GM18861 (cell line): ENCODE measurements around the gene NOTCH1.
"Not testable (repeated sequence)": the region's sequence is repeated elsewhere in the genome, so short reads cannot be mapped to it uniquely, and the experiment has no call there.

Experiments
- ATAC-seq: cut with Tn5 transposase; IDR thresholded peaks from one replicate; pipeline ENCODE4 v1.9.1; 2021; ENCODE audit not compliant: unreplicated experiment

NOTCH1 gene

DNA sequence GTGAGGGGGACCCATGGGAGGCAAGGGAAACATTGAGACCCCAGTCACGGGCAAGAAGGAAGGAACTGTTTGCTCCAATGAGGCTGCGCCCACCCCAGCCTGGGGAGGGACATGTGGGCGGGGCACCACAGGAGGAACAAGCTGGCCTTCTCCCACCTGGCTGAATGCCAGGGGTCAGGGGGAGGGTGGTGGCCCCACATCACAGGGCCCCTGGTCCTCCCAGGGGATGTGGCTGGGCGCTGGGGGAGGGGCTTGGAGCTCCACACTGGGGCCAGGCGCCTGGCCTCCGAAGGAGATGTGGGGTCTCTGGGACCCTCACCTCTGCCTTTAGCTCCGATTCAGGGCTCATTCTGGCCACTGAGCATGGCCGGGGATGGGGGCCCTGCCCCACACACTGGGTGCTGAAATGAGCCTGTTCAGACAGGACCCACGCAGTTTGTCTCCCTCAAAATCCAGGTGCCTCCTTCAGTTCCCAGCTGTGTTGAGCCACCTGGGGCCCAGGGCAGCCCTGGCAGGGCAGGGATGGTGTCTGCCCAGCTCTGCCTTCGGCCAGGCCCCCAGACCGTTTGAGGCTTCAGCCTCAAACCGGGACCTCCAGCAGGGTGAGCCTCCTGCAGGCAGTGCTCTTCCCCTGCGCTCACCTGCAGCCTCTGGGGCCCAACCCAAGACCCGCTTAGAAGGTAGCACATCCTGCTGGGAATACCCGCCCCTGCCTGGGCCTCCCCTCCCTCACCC lies 33.2 kb upstream of the NOTCH1 start:
- no peak for ATAC-seq

DNA sequence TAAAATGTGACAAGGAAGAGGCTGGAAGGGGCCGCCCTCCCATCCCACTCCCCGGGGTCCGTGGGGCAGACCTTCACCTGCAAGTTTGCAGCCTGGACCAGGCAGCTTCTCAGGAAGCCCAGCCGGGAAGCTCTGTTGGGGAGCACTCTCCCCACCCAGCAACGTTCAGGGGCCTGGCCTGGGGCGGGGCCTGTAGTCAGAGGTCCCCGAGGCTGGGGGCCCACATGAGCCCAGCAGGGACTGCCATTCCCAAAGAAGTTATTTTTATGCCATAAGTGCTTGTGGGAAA lies 32.7 kb upstream of the NOTCH1 start:
- ATAC-seq = no peak

DNA sequence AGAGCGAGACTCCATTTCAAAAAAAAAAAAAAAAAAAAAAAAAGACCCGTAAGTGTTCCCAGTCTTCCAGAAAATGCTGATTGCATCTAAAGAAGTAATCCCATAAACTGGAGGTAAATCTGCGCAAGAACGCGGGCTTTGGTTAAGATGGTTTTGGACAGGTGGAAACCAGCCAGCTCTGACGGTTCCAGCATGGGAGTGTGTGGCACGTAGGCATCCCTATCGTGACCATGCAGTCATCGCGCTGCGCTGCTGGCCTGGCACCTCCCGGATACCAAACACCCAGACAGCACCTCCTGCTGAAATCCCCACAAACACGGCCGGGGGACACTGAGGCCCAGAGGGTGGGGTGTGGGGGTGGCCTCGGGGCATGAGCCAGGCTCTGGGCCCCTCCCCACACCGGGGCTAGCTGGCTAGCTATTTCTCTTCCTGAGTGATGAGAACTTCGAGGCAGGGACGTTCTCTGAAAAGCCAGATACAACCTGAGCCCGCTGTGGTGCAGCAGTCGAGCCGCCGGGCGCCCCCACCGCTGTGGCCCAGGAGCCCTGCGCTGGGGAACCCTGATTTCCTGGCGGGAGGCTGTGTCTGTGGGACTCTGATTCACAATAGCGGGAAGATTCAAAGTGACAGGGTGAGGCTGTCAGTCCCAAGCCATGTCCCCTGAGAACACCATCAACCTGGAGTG lies 32.2 kb upstream of the NOTCH1 start:
- ATAC-seq = no peak

DNA sequence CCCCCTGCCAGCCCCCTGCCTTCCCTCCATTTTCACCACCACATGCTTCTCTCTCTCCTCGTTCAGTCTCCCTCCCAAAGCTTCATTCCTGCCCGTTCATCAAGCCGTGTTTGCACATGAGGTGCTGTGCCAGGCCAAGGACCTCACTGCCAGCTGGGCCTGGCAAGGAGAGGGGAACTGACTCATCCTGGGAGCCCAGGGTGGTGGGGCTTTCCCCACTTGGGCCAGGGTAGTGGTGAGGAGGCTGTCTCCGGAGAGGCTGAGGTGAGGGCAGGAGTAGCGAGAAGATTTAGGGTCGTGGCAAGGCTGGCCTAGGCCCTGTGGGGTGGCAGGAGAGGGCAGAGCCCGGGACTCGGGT lies 30.4 kb upstream of the NOTCH1 start:
- no peak for ATAC-seq

DNA sequence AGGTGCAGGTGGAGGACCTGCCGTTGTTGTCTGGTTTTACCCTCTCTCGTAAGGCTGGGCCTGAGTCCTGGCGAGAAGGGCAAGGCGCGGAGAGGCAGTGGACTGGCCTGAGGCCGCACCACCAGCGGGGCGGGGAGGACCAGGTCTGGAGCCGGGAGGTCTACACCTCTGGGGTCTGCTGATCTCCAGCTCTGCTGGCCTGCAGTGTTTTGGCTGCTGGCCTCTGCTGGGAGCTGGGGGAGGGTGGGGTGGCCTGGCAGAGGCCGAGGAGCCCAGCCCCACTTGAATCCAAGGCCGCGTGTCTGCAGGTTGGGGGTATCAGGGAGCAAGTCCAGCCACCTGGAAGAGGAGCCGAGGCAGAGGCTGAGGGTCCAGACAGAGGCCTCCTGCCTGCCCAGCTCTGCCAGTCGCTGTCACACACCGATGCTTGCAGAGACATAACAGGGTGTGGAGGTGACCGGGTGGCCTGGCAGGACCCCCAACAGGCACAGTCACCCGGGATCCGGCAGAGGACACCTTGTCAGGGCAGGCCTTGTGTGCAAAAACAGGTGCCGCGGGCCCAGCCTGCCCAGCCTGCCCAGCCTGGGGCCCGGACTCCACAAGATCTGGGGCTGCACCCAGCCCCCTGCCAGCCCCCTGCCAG lies 29.9 kb upstream of the NOTCH1 start:
- ATAC-seq = no peak

DNA sequence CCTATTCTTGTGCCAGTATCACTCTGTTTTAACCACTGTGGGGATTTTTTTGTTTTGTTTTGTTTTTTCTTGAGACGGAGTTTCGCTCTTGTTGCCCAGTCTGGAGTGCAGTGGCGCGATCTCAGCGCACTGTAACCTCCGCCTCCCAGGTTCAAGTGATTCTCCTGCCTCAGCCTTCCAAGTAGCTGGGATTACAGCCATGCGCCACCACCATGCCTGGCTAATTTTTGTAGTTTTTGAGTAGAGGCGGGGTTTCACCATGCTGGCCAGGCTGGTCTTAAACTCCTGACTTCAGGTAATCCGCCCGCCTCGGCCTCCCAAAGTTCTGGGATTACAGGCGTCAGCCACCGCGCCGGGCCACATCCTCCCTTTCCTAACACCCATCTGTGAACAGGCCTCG lies 28.8 kb upstream of the NOTCH1 start:
- not testable (repeated sequence) for ATAC-seq

DNA sequence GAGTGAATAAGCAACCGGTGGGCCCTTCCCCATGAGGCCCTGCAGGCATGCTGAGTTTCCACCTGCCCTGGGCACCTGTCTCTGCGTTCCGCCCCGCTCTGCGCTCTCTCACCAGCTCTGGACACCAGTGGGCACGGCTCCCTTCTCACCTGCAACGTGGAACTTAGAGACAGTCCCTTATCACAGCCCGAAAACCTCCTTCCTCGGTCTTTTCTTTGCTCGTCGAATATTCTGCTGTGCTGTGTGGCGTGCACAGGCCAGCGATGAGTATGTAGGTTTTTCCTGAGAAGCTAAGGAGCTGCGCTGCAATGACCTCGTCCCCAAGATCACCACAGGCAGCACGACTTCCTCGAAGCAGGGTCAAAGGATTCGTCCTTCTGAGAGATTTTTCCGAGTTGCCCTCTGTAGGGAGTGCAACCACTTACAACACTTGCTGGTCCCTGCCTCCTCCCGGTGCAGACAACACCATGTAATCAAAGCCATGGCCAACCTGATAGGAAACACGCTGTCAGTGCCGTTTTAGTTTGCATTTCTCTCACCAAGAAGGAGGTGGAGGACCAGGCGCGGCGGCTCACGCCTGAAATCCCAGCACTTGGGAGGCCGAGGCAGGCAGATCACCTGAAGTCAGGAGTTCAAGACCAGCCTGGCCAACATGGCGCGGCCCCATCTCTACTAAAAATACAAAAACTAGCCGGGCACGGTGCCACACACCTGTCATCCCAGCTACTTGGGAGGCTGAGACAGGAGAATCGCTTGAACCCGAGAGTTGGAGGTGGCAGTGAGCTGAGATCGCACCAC lies 27.2 kb upstream of the NOTCH1 start:
- ATAC-seq = no peak

DNA sequence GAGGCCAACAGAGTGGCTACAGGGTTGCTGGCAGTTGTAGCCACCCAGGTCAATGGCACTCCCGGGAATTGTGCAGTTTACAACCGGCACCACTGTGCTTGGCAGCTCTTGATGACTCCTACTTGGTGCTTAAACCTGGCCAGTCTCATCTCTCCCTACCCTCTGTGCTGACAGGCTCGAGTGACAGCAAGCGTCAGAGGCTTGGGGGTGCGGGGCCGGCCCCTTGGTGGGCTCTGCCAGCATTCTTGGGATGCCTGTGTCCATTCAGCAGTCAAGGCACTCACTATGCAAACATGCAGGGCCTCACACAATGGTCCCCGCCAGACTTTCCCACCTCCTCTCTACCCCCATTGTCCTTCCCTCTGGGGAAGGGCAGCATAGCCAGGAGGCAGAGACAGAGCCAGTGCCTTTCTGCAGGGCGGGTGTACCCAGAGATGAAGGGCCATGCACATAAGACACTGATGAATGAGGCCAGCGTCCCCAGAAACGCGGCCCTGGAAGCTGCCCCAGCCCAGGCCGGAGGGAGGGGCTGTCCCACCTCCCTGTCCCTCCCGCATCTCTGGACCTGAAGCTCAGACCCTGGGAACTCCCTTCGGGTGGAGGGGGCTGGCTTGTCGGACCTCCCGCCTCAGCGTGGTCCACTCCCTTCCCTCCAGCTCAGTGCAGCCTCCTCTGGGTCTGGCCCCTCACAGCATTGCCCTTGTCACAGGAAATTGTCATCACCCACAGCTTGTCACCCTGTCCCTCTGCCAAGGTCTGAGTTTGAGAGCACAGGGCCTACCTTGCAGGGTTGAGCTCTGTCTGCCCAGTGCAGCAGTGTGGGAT lies 26.4 kb upstream of the NOTCH1 start:
- ATAC-seq = no peak

DNA sequence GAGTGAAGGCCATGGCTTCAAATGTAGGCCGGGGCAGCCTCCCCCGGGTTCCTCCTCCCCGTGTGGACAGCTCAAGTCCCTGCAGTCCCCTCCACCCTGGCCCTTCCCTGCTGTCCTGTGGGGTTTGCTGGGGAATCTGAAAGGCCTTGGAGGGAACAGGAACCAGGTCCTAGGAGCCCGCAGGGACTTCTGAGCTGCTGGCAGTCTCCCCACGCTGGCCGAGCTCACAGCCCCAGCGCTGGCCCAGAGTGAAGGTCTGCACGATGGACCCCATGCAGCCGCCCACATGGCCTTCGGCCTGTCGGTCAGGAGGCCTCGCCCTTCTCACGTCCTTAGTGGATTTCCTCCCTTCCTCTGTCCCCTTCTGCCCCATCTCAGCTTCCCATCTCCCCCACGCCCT lies 25.7 kb upstream of the NOTCH1 start:
- ATAC-seq = no peak

DNA sequence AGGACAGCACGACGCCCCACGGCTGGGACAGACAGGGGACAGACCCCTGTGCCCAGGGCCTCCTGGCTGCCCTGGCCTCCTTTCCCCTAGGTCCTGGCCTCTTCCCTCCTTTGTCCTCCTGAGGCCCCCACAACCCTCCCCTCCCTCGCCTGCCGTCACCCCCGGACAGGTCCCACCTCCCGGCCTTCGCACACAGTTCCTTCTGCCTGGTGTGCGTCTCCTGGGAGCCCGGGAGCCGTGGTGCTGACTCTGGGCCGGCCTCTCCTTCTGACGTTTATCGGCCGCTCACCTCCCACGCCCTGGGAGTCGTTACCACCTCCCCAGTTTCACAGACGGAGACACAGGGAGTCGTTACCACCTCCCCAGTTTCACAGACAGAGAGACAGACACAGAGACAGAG lies 25.1 kb upstream of the NOTCH1 start:
- no peak for ATAC-seq

DNA sequence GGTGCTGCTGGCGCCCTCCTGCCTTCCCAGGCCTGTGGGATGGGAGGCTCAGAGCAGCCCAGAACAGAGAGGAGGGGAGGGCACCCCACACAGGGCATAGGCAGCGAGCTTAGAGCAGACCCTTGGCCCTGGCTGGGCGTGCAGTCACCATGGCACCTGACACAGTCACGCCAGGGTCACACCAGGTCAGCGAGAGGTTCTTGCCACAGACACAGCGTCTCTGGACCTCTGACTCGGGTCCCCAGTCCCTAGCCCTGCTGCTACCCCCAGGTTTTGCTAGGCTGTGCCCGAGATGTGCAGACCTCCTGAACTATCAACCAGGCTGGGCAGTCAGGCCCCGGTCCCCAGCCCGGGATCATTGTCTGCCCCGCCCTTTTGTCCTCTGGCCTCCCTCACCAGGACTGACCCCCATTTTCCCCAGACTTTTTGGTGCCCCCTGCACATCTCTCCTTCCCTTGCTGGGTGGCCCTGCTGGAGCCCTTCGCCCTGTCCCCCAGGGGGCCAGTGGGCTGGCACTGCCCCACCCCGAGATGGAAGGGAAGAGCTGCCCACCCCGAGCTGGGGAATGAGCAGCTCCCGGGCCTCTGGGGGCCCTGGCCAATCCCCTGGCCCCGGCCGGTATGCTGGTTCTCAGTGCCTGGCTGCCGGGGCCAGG lies 24.5 kb upstream of the NOTCH1 start:
- no peak for ATAC-seq

DNA sequence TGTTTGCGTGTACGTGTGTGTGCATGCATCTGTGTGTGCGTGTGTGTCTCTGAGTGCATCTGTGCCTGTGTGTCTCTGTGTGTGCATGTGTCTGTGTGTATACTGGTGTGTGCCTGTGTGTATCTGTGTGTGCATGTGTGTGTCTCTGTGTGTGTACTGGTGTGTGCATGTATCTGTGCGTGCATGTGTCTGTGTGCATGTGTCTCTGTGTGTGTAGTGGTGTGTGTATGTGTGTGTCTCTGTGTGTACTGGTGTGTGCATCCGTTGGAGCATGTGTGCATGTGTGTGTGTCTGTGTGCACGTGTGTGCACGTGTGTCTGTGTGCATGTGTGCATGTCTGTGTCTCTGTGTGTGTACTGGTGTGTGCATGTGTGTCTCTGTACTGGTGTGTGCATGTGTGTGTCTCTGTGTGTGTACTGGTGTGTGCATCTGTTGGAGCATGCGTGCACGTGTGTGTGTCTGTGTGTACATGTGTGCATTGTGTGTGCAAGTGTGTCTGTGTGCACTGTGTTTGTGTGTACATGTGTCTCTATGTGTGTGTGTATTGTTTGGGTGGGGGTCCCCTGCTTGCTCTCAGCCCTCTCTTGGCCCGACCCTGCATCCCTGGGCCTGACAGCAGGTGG lies 23.8 kb upstream of the NOTCH1 start:
- ATAC-seq = no peak

DNA sequence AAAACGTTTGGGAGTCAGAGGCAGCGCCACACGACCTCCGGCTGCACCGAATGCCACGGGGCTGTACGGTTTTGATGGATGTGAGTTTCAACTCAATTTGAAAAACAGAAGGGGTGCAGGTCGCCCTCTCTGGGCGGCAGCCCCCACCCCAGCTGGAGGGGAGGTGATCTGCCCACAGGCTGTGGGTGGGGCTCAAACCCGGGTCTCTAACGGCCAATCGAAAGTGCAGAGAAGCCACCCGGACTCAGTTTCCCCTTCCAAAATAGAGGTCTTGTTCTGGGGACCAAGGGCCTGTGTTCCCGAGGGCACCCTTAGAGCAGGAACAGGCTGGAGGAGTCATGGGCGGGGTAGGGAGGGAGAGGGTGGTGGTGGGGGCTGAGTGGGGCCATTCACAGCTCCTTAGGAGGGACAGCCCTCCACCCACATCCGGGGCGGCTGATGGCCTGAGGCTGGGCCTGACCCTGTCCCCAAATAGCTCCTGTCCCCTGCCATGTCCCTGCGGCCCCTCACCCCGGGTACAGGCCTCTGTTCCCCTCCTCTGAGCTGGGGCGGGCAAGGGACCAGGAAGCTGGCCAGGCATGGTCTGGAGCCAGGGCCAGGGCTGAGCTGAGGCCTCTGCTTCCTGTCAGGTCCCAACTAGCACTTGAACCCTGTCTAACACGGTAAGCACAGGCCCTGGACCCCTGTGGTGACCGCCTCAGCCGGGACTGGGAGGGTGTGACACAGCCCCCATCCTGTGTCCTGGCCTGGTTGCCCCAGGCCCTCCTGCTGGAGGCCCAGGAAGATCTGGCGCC lies 22.6 kb upstream of the NOTCH1 start:
- ATAC-seq = no peak

DNA sequence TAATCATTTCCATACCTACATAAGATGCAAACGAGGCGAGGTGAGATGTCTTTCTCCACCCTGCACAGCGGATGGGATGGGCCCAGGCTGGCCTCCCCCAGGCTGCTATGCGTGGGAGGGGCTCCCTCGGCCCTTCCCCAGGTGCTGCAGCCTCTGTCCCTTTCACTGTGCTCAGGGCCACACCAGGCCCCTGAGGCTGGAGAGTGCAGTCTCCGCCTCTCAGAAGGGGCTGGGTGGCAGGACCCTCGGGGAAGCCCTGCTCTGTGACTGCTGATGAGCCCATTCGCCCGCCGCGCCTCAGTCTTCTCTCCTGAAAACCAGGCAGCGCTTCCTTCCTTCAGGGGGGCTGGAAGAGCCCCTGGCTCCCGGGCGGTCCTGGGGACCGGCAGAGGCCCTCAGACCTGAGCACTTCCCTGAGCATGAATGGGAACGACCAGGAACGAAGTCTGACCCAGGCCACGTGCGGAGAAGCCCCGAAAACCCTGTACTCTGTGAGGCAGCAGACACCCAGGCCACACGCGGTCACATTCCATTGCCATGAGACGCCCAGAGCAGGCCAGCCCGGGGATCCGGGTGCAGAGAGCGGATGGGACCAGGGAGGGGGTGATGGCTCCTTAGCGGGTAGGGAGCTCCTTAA lies 21.9 kb upstream of the NOTCH1 start:
- no peak for ATAC-seq

DNA sequence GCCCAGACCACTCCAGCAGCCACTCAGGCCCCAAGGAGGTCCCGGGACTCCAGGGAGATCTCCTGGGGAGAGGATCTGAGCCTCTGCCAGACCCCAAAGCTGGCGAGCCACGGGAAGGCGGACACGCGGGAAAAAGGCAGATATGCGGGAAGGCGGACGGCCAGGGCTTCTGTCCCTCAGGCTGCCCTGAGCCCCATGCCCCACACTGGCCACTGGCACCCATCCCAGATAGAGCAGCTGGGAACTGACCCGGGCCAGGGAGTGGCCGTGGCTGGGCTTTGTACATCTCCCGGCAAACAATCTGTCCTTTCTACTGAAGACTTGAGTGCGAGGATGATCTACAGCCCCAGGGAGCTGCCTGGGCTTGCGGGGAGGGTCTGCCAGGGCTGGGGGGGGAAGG lies 21.1 kb upstream of the NOTCH1 start:
- no peak for ATAC-seq

DNA sequence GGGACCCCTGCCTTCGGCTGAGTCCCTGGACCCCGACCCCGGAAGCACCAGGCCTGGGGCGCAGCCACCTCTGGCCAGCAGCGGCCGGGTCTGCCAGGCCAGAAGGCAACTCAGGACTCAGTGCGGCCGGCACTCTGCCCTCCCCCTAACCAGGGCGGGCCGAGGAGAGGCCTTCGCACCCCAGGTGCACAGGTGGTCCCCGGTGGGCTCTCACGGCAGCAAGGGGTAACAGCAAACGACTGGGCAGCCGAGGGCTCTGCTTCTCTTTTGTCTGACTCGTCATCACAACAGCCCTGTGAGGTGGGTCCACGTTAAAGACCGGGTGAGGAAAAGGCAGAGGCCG lies 20.7 kb upstream of the NOTCH1 start:
- ATAC-seq = no peak

DNA sequence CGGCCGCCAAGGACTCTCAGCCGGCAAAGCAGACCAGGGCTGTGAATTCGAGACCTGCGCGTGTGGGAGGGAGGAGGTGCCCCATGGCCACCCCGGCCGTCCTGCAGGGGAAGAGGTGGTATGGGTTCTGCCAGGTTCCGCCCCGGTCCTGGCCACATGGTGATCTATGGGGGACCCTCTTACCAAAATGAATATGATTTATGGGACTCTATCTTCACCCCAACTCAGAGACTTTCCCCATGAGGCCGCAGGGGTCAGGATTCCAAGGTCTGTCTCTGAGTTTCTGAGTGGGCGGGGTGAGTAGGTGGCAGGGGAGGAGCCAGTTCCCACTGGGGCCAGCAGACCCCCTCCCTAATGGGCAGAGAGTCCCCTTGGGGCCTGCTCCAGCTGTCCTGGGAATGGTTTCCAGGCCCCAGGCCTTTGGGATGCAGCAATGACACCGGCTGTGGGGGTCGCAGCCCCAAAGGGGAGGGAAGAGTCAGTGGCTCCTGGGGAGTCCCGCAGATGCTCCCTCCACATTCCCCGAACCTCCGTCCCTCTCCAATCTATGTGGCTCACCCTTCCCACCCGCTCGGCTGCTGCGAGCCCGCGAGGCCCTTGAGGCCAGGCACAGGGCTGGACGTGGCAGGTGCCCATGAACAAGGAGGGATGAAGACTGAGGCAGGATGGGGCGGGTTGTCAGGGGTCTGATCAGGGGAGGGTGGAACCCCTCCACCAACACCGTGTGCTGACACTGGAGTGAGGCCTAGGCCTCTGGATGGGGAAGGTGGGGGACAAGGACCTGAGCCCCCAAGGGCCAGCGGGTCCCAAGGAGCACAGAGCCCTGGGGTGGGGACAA lies 20.1 kb upstream of the NOTCH1 start:
- no peak for ATAC-seq

DNA sequence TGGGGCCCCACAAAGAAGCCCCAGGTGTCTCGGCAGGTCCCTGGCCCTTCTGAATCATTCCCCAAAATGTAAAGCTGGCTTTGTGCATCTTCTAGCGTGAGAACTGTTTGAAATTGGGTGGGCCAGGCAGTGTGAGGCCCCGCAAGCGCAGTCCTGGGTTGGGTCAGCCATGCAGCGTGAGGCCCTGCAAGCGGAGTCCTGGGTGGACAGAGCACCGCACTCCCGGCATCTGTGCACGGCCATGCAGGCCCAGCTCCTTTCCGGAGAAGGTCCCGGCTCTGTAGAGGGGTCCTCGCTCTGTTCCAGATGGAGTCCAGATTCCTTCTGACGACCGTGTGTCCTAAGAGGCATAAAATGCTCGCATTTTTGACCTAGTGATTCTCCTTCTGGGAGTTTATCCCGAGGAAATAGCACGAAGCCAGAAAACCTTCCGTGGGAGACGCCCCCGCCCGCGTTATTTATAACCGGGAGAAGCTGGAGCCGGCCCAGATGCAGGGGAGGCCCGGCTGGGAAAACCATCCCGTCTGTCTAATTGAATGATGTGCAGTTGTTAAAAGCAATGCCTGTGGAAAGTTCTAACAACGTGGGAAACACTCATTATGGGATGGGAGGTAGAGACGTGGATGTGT lies 19.4 kb upstream of the NOTCH1 start:
- ATAC-seq = no peak
